GM19438 (cell line): ENCODE measurements around the gene NOTCH1.
A peak's percentile ranks its signal among the peaks of the same experiment; 100 is the strongest.

Source experiments
- ATAC-seq: cut with Tn5 transposase; IDR thresholded peaks from one replicate; pipeline ENCODE4 v1.9.1; 2021; ENCODE audit warnings: low read depth; ENCODE audit not compliant: unreplicated experiment

The NOTCH1 gene

GRCh38 chr9:136536051-136536720 lies 9.7 kb downstream of the NOTCH1 start:
- ATAC-seq: no peak

- ATAC-seq: no peak
Observed at GRCh38 chr9:136535070-136535469, 10.8 kb downstream of the NOTCH1 start.

GRCh38 chr9:136534366-136534765 lies 11.5 kb downstream of the NOTCH1 start:
- ATAC-seq: no peak

- peak; percentile 8 for ATAC-seq
Observed at GRCh38 chr9:136533775-136534157, 12.1 kb downstream of the NOTCH1 start.

- ATAC-seq: peak; percentile 51
Observed at GRCh38 chr9:136532799-136533774, 12.8 kb downstream of the NOTCH1 start.

- no peak for ATAC-seq
Observed at GRCh38 chr9:136531904-136532798, 13.7 kb downstream of the NOTCH1 start.

GRCh38 chr9:136531186-136531903 lies 14.5 kb downstream of the NOTCH1 start:
- ATAC-seq: no peak

- no peak for ATAC-seq
Observed at GRCh38 chr9:136530461-136531089, 15.3 kb downstream of the NOTCH1 start.

- ATAC-seq: no peak
Observed at GRCh38 chr9:136529516-136530460, 16.1 kb downstream of the NOTCH1 start.

- ATAC-seq: no peak
Observed at GRCh38 chr9:136528716-136529341, 17.0 kb downstream of the NOTCH1 start.

- ATAC-seq: no peak
Observed at GRCh38 chr9:136527721-136528710, 17.8 kb downstream of the NOTCH1 start.

- no peak for ATAC-seq
Observed at GRCh38 chr9:136527131-136527530, 18.7 kb downstream of the NOTCH1 start.

GRCh38 chr9:136526625-136527066 lies 19.2 kb downstream of the NOTCH1 start:
- no peak for ATAC-seq

GRCh38 chr9:136525841-136526499 lies 19.9 kb downstream of the NOTCH1 start:
- no peak for ATAC-seq

- ATAC-seq: no peak
Observed at GRCh38 chr9:136525207-136525606, 20.6 kb downstream of the NOTCH1 start.
